ACHN (cell line): ENCODE measurements around the gene MED25.
"Not testable (repeated sequence)": the region's sequence is repeated elsewhere in the genome, so short reads cannot be mapped to it uniquely, and the experiment has no call there.

Experiments used
- DNase-seq: peaks from one replicate; pipeline ENCODE4 v3.0.0-alpha.2; 2015
- in situ Hi-C: cut with HindIII; loops from 2 replicates; pipeline ENCODE4 v1.10.0; 2017; ENCODE audit warnings: low sequenced_read_pairs, low pct_ligation_motif_present, low pct_unique_long_range_greater_than_20kb

Gene MED25

DNA sequence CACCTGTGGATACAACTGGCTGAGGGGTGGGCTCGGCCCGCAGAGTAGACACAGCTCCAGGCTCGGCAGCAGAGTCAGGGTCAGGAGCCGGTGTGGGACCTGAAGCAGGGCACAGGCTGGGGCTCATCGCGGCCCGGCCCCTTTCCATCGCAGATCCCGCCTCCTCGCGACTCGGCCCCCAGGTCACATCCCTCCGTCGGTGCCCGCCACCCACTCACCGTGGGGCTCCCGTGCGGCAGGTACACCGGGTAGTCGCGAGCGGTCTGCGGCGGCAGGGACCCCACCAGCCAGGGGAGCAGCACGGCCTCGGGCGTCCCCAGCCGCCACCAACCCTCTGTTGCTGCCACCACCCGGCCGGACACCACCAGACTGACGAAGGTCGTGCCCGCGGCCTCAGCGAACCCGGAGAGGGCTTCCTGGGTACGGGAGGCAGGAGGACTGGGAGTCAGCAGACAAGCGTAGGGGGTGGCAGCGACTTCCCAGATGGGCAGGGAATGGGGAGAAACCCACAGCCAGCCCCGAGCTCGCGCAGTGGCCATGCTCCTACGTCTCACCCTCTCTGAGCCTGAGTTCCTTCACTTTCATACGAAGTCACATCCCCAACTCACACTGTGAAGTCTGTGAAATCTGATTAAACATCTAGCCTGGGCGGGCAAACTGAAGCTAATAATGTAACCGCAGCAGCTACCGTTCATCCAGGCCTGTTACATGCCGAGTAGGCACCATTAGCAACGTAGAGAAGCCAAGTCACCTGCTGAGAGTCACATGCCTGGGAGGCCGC, 8.7 kb upstream of the MED25 start:
- DNase-seq, result peak; percentile 22
- in situ Hi-C loops, result no loop called here

GRCh38 chr19:49809941-49810389, 8.1 kb upstream of the MED25 start:
- DNase-seq, result no peak
- in situ Hi-C loops, result no loop called here

DNA sequence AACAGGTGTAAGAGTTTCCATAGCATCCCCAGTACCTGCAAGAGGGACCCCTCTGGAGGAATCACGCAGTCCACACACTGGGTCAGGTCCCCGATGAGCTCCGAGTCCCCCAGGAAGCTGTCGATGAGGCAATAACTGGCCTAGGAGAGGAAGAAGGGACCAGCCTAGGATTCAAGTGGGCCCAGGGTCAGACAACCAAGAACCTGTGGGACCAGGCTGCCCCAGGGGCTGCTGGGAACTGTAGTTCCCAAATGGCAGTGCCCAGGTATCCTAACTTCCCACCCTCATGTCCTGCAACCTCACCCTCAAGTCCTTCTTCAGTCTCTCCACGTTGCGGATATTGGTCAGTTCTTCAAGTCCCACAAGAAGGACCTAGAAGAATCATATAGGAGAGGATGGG, 6.8 kb upstream of the MED25 start:
- DNase-seq, result no peak
- in situ Hi-C loops, result no loop called here

DNA sequence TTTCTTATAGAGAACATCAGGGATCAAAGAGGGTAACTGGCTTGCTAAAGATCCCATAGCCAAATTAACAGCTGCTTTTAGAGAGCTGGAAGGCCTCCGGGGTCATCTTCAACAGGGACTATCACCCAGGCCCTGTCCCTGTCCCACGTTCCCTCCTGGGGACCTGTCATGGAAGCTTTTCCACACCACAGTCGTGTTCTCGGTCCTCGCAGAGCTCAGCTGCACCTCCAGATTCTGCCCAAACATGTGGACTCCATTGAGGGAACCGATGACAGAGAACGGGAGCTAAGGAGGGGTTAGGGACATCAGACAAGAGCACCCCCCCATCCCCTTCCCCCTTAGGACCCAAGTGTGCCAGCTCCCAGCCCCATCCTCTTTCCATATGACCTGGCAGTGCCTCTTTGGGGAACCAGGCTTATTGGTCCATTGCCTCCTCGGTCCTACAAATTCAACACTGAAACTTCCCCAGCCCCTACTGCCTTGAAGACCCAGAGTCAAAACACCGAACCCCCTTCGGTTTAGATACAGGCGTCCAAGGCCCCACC, 5.6 kb upstream of the MED25 start:
- in situ Hi-C loops, result no loop called here
- no peak for DNase-seq

DNA sequence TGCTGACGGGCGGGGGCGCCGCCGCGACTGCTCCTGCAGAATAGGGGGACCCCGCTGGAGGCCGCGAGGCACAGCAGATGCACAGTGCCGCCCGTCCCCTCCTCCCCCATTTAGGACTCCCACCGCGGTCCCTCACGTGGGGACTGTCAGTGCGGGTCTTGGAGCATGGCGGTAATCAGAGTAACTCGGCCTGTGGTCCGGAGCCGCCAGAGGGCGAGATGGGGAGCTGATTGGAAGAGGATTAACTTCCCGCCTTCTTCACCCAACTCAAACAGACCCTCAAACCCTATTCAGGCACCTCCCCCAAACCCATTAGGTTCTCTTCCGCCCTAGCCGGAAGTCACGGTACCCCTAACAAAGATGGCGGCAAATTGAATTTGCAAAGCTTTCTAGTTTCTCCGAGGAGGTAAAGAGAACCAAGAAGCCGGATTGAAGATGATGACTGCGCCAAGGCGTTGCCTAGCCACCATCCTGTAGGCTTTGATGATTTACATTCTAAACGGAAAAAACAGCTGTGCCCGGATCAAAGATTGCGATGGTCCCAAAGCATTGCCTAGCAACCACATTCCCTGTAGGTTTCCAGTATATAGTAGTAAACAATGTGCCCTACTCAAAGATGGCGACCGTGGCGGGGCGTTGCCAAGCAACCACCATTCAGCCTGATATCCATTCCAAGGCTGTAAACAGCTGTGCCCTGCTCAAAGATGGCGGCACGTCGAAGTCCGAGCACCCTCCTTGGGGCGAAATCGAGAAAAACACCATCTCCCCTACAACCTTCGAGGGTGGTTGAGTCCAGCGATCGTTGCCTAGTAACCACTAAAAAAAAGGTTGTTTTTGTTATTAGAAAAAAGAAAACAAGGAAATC, 4.9 kb upstream of the MED25 start, which contains the start of gene FUZ:
Gene FUZ (minus strand): TSS at position 296 of the 865 bp plus-strand sequence. CDS start 186 bp downstream, at position 110.
- DNase-seq, result peak; percentile 96
- in situ Hi-C loops, result no loop called here

- DNase-seq, result no peak
- in situ Hi-C loops, result no loop called here
These were observed 4.1 kb upstream of the MED25 start for GRCh38 chr19:49814010-49814409.

DNA sequence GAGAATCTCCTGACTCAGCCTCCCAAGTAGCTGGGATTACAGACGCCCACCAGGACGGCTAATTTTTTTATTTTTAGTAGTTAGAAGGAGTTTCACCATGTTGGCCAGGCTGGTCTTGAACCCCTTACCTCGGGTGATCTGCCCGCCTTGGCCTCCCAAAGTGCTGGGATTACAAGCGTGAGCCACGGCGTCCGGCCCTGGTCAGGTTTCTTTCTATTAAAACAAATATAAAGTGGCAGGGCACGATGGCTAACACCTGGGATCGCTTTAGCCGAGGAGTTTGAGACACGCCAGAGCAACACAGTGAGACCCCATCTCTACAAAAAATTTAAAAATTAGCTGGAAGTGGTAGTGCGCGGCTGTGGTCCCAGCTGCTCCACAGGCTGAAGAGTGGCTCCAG, 1.5 kb upstream of the MED25 start:
- in situ Hi-C loops, result no loop called here
- no peak for DNase-seq

DNA sequence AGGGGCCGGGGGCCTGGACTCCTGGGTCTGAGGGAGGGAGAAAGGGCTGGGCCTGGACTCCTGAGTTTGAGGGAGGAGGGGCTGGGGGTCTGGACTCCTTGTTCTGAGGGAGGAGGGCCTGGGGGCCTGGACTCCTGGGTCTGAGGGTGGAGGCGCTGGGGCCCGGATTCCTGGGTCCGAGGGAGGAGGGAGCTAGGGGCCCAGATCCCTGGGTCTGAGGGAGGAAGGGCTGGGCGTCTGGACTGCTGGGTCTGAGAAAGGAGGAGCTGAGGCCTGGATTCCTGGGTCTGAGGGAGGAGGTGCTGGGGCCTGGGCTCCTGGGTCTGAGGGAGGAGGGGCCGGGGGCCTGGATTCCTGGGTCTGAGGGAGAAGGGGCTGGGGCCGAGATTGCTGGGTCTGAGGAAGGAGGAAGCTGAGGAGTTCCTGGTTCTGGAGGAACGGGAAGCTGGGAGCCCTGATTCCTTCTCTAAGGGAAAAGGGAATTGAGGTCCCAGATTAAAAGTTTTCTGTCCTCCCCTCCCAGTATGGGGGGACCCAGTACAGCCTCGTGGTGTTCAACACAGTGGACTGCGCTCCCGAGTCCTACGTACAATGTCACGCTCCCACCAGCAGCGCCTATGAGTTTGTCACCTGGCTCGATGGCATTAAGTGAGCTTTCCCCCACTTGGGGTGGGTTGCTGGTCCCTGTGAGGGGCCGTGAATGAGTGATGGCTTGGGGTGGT, 721 bp downstream of the MED25 start:
- in situ Hi-C loops, result no loop called here
- no peak for DNase-seq

DNA sequence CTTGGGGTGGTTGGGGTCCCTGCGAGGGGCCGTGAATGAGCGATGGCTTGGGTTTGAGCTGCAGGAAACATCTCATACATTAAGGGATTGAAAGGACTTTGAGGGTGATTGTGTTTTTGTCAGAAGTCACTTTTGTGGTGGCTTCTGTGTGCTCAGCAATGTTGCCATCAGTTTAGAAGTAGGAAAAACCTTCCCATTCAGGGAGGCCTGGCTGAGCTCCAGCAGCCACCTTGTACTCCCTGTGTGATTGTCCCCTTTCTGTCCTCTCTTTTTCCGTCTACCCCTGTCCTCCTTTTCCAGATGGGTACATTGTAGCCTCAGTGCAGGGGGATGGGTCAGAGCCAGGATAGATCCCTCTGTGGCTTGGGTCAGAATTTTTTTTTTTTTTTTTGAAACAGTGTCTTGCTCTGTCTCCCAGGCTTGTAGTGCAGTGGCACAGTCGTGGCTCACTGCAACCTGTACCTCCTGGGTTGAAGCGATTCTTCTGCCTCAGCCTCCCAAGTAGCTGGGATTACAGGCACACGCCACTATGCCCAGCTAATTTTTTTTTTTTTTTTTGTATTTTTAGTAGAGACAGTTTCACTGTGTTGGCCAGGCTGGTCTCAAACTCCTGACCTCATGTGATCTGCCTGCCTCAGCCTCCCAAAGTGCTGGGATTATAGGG, 1.5 kb downstream of the MED25 start:
- in situ Hi-C loops, DNase-seq: not testable (repeated sequence)

- in situ Hi-C loops, result no loop called here
These were observed 2.0 kb downstream of the MED25 start for GRCh38 chr19:49820125-49820524.

DNA sequence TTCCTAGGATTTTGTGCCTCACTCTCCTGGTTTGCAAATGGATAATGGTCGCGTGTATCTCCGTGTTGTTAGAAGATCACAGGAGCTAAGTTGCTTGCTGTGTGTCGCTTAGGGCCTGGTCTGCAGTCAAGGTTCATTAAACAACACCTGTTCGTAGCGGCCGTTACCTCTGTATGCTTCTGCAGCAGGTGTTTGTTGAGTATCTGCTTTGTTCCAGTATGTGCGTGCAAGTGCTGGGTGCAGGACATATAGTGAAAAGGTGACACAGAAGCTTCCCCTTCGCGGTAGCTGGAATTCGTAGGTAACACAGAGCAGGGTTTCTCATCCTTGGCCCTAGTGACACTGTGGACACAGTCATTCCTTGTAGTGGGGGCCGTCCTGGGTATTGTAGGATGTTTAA, 5.4 kb downstream of the MED25 start:
- DNase-seq, result no peak
- in situ Hi-C loops, result no loop called here

More at GRCh38 chr19:49820125-49820524, 2.0 kb downstream of the MED25 start:
- no peak for DNase-seq

DNA sequence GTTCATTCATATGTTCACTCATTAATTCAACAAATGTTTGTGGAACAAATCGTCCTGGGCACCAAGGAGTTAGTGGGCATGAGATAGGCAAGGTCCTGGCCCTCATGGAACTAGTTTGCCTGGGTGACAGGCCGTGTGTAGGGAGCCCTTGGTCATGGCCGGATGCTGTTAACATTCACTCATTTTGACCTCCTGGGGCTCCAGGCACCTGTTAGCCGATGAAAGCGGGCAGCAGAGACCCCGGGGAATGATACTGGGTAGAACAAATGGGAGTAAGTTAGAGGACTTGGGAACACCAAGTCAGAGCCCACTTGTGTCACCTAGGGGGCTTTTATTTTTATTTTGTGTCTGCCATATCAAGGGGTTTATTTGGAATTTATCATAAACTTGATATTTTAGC, 6.6 kb downstream of the MED25 start:
- in situ Hi-C loops, result no loop called here
- no peak for DNase-seq

- in situ Hi-C loops, result no loop called here
- DNase-seq, result no peak
These were observed 8.9 kb downstream of the MED25 start for GRCh38 chr19:49827034-49827433.

DNA sequence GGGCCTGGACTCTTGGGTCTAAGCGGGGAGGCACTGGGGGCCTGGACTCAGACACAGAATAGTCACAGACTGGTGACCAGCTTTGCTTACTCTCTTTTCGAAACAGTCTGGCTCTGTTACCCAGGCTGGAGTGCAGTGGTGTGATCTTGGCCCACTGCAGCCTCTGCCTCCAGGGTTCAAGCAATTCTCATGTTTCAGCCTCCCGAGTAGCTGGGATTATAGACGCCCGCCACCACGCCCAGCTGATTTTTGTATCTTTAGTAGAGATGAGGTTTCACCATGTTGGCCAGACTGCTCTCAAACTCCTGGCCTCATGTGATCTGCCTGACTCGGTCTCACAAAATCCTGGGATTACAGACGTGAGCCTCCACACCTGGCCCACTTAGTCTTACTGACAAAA, 11.1 kb downstream of the MED25 start:
- in situ Hi-C loops, result no loop called here
- no peak for DNase-seq

DNA sequence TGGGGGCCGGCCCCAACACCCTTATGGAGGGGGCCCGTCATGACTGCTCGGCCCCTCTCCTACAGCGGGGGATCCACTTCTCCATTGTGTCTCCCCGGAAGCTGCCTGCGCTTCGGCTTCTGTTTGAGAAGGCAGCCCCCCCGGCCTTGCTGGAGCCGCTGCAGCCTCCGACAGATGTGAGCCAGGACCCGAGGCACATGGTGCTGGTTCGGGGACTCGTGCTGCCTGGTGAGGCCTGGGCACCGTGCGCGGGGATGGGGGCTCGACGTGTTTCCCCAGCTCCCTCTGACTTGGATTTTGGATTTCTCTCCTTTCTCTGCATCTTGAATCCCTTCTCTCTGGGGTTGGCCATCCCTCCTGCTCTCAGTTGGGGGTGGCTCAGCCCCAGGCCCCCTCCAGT, 11.6 kb downstream of the MED25 start:
- no peak for DNase-seq
- in situ Hi-C loops, result no loop called here

- in situ Hi-C loops, result no loop called here
These were observed 12.7 kb downstream of the MED25 start for GRCh38 chr19:49830766-49831165.

GRCh38 chr19:49831592-49831991, 13.5 kb downstream of the MED25 start:
- in situ Hi-C loops, result no loop called here
- DNase-seq, result no peak

More at GRCh38 chr19:49830766-49831165, 12.7 kb downstream of the MED25 start:
- no peak for DNase-seq

DNA sequence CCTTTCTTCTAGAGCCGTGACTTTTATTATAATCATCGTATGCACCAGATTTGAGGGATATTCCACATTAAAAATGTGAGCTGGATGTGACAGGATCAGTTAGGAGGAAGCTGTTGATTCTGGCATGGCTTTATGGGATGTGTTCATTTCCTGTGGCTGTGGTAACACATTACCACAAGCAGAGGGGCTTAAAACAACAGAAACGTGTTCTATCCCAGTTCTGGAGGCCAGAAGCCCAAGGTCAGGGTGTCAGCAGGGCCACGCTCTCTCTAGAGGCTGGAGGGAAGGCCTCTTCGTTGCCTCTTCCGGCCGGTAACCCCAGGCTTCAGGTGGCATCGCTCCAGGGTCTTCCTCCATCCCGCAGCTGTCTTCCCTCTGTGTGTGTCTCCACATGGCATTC, 14.5 kb downstream of the MED25 start:
- no peak for DNase-seq
- in situ Hi-C loops, result no loop called here
